ENCODE results near the gene GPR17.

DNA sequence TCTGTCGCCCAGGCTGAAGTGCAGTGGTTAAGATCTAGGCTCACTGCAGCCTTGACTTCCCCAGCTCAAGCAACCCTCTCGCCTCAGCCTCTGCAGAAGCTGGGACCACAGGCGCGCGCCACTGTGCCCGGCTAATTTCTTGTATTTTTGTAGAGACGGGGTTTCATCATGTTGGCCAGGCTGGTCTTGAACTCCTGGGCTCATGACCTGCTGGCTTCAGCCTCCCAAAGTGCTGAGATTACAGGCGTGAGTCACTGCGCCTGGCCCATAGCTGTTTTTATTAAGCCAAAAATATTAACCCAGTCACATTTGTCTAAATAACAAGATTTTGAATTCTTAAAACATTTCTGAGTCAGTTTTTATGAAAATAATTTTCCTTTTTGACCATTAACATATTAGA lies 49.0 kb downstream of the GPR17 start:
- TF ChIP-seq, protein P1, sequence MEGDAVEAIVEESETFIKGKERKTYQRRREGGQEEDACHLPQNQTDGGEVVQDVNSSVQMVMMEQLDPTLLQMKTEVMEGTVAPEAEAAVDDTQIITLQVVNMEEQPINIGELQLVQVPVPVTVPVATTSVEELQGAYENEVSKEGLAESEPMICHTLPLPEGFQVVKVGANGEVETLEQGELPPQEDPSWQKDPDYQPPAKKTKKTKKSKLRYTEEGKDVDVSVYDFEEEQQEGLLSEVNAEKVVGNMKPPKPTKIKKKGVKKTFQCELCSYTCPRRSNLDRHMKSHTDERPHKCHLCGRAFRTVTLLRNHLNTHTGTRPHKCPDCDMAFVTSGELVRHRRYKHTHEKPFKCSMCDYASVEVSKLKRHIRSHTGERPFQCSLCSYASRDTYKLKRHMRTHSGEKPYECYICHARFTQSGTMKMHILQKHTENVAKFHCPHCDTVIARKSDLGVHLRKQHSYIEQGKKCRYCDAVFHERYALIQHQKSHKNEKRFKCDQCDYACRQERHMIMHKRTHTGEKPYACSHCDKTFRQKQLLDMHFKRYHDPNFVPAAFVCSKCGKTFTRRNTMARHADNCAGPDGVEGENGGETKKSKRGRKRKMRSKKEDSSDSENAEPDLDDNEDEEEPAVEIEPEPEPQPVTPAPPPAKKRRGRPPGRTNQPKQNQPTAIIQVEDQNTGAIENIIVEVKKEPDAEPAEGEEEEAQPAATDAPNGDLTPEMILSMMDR (IDR thresholded peaks at IDR 0.05): no peak
- TF ChIP-seq POLR2AphosphoS5 (IDR thresholded peaks at IDR 0.05; ENCODE audit: low read depth, low read length): no peak
- TF ChIP-seq, protein P2, sequence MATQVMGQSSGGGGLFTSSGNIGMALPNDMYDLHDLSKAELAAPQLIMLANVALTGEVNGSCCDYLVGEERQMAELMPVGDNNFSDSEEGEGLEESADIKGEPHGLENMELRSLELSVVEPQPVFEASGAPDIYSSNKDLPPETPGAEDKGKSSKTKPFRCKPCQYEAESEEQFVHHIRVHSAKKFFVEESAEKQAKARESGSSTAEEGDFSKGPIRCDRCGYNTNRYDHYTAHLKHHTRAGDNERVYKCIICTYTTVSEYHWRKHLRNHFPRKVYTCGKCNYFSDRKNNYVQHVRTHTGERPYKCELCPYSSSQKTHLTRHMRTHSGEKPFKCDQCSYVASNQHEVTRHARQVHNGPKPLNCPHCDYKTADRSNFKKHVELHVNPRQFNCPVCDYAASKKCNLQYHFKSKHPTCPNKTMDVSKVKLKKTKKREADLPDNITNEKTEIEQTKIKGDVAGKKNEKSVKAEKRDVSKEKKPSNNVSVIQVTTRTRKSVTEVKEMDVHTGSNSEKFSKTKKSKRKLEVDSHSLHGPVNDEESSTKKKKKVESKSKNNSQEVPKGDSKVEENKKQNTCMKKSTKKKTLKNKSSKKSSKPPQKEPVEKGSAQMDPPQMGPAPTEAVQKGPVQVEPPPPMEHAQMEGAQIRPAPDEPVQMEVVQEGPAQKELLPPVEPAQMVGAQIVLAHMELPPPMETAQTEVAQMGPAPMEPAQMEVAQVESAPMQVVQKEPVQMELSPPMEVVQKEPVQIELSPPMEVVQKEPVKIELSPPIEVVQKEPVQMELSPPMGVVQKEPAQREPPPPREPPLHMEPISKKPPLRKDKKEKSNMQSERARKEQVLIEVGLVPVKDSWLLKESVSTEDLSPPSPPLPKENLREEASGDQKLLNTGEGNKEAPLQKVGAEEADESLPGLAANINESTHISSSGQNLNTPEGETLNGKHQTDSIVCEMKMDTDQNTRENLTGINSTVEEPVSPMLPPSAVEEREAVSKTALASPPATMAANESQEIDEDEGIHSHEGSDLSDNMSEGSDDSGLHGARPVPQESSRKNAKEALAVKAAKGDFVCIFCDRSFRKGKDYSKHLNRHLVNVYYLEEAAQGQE (IDR thresholded peaks at IDR 0.05; ENCODE audit: insufficient read depth in 1 of 2, low read depth in 2 of 2, low read length in 1 of 2): no peak
